NCI-H748 (cell line): ENCODE data around the gene DDX10.
"Not testable (repeated sequence)": the region's sequence is repeated elsewhere in the genome, so short reads cannot be mapped to it uniquely, and the experiment has no call there.

Experiments used
- DNase-seq: peaks from one replicate; lab custom pipeline; 2025; ENCODE audit not compliant: unreplicated experiment; lab: John Stamatoyannopoulos, UW

Gene DDX10

DNA sequence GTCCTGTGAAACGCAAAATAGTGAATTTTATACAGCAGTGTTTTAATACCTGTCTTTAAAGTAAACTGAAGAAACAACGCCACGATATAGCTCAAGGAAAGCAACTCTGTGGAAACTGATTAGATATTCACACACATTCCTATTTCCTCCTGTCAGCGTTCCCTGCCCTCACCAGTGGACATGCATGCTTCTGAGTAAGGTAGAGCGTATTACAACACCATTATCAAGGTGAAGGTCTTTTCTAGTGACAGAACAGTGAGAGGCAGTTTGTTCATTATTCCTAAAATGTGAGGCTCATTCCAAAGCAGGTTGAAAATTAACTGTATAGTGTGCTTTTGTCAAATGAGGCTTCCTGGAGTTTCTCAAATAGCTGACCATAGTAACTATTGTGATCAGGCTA lies 153.1 kb downstream of the DDX10 start:
- no peak for DNase-seq

DNA sequence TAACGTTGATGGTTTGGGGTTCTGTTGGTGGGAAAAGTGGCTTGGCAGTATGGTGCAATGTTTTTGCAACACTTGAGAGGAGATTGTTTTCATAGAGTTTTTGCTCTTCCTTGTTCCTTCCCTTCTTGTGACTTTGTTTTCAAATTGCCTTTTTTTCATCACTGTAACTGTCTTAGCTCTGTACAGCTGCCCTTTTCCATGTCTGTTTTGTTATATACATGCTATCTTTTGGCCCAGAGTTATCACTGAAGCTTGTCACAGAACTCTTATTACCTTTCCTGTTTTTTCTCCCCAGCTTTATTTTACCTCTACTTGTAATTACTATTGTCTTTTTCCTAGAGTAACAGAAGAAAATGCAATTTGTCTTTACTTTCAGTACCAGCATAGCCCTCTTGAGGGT lies 154.1 kb downstream of the DDX10 start:
- DNase-seq, result no peak

DNA sequence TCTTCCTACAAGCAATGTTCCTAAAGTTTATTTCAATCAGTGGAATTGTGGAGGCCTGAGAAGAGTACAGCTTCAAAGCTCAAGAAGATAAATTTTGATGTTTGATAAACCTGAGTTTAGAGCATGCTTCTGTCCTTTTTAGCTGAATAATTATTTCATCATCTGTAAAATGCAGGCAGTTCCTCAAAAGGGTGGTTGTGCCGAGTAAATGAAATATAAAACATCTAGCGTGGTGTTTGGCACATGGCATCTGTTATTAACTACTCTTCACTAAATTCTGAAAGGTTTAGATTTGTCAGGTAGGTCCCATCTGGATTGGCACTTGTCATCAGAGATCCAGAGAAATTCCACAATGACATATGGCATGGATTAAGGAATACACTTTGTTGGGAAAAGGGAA lies 155.1 kb downstream of the DDX10 start:
- no peak for DNase-seq

DNA sequence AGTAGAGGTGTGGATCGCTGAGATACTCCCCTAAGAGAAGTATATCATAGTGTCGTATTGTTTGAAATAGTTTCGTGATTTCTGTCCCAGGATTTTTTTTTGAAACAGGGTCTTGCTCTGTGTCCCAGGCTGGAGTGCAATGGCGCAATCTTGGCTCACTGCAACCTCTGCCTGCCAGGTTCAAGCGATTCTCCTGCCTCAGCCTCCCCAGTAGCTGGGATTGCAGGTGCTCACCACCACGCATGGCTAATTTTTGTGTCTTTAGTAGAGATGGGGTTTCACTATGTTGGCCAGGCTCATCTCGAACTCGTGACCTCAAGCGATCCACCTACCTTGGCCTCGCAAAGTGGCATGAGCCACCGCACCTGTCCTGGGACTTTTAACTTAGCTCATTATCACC lies 159.1 kb downstream of the DDX10 start:
- not testable (repeated sequence) for DNase-seq

DNA sequence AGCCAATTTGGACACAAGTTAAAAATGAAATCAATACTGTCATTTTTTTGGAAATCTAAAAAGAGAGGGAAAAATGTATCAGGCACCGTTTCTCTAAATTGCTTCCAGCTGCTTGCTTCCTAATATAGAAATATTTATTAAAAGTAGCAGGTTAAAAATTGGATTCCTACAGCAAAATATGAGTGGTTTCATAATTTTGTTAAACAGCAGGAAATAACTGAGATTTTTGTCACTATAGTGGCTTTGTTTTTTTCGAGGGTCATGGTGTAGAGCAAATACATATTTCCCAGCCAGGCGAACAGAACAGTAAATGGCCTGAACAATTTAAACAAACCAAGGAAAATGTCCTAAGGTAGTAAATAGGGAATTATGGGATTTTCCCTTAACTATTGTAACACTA lies 159.7 kb downstream of the DDX10 start:
- no peak for DNase-seq

DNA sequence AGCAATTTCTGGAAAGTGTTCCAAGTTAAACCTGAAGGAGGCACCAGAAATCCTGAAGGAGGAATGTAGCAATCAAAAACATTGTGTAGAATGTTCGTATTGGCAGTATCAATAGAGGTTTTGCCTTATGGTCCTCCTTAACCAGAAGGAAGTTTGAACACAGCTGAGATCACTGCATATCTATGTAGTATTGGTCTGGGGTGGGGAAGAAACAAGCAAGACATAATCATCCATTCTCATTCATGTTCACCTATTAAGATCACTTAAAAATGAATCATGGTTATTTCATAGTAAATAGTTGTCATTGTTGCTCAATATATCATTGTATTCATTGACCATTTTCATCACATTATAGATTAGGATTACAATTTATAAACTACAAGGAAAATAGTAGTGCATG lies 160.5 kb downstream of the DDX10 start:
- DNase-seq, result no peak

DNA sequence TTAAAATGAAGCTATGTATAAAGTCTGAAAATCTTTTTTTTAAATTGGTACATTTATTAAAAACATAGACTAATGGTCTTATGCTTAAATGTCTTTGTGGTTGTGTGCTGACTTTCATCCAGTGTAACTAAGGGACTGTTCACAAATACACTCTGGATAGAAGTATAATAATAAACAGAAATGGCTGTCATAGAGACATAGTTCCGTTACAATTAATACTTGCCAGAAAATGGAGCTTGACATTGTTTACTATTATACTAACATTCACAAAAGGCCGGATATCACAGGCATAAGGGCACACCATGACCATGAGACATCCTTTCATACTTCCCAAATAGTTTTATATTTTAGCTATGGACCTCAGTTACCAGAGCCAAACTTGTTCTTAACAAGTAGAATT lies 161.3 kb downstream of the DDX10 start:
- no peak for DNase-seq

DNA sequence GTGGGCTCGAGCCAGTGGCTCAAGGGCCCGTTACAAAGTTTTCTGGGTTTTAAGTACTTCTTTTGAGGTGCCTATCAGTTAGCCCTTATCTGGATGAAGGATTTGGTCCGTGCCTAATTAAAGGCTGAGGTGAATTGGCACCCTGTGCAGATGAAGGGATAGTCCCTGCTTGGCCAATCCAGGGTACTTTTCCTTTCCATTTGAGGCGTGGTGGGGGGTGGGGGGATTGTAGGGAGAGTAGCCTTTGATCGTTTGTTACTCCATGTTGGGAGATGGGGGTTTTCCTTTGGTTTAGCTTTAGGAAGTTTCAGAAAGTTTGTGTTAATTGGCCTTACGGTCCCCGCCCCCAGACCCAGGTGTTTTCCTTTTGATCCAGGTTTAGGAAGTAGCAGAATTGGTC lies 170.8 kb downstream of the DDX10 start:
- no peak for DNase-seq

DNA sequence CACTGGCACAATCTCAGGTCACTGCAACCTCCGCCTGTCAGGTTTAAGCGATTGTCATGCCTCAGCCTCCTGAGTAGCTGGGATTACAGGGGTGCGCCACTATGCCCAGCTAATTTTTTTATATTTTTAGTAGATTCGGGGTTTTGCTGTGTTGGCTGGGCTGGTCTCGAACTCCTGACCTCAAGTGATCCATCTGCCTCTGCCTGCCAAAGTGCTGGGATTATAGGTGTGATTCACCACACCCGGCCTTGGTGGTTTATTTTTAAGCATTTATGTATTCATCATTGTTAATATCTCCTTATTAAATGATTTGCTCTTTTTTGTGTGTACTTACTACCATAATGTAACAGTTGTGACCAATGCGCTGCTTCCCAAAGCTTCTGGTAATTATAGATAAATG lies 171.7 kb downstream of the DDX10 start:
- DNase-seq, result no peak

DNA sequence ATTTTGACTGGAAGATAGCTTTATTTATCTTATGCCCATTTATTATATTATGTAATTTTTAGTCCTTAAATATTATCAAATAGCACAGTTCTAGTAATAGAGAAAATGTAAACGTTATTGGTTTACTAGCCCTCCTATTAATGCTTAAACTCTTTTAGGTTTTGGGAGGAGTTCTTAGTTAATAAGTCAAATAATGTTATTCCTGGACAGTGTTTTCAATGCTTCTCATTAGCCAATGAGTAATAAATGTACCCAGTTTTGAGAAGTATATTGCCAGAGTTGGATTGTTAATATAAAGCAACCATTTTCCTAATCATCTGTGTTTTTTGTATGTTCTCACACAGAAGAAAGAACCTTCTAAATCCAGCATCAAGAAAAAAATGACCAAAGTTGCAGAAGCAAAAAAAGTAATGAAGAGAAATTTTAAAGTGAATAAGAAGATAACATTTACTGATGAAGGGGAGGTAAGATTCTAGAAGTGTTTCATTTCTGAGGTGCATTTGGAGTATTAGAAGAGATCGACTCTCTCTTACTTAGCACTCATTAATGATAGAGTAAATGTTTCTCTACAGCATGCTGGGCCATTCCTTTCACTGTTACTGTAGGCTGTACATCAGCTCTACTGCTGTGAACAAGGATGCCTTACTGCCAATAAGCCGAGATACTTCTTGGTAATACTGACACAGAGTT lies 173.4 kb downstream of the DDX10 start:
- DNase-seq, result no peak

DNA sequence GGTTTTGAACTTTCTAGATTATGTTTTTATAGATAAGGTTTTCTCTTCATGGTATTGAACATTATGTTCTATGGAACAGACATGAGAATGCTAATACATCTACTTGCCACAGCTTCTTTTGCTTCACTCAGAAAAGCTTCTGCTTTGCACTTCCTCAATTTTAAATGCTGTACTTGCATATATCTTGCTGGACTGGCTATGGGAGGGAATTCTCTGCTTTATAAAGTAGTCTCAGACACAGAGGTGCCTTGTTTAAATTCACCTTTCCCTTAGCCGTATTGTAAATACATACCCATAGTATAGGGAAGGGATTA lies 173.9 kb downstream of the DDX10 start:
- DNase-seq, result no peak

DNA sequence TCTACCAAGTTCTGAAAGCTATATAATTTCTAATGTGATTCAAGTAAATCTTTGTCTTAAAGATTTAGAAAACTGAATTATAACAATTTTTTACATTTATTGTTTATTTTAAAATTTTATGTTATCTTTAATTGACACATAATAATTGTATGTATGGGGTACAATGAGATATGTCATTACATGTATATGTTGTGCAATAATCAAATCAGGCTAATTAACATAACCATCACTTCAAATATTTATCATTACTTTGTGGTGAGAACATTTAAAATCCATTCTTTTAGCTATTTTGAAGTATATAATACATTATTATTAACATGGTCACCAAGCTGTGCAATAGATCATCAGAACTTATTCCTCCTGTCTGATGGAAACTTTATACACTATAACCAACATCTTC lies 181.1 kb downstream of the DDX10 start:
- no peak for DNase-seq

DNA sequence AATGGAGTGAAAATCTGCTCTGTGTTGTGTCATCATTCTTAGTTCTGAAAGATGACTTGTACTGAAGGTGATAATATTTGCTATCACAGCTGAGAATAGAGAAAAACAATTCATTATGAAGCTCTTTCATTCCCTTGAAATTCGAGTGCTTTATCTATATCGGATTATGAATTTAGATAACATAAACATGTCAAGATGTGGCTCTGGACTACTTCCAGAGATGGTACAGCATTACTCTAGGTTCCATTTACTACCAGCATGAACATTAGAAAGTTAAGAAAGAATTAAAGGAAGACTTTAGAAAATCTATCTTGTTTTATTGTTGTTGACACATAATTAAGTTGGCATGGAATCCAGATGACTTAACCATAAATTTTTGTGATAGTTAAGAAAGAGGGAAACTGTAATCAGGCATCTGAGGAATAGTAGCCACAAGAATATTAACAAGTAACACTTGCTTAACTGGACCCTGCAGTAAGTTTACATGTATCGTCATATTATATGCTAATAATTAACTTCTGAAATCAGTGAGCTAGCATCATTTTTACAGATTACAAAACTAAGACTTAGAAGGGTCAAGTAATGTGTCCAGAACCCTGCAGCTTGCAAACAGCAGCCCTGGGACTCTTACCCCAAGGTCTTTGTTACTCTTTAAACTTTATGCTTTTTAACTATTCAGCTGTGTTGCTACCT lies 182.6 kb downstream of the DDX10 start:
- no peak for DNase-seq

DNA sequence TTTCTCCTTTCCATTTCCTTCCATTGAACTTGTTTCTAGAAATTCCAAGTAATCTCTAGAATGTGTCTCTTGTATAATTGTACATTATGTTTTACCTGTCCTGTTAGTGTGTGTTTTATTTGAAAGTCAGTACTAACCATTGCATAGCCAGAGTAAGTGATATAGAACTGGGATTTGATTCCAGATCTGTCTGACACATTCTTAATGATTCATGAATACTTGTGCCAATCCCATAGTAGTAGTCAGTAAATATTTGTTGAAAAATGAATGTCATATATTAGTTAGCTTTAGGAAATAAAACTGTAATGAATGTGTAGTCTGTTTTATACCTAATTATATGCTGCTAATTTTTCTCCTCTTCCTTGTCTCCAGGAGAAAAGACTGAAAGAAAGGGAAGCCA lies 186.9 kb downstream of the DDX10 start:
- no peak for DNase-seq

DNA sequence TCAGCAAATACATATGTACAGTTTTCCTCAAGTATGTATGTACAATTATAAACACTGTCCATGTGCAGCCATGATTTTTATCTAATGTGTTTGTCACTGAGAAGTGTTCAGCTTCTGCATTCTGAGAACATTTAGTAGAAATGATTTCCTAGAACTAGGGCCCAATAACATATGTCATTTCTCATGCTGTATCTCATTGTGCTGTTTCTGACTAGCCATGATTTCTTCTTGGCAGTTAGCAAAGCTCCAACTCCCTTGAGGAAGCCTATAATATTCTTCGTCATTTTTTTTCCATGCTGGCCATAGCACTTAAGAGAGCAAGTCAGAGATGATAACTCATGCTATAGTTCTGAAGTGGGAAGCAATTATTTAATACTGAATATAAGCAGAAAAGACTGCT lies 187.8 kb downstream of the DDX10 start:
- DNase-seq, result no peak

DNA sequence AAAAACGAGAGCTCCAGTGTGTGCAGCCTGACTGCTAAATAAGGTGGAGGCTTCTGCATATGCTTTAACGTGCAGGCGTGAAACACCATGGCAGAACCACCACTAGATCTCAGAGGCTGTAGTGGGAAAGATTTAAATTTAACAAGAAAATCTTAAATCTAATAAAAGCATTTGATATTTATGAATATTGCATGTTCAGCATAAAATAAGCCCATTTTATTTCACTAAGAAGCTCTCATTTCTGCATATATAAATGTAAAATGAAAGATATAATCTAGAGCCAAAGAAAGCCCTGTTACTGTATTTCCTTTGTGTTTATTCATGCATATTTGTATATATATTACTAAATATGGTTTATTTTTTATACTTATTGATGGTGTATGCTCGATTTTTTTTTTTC lies 188.3 kb downstream of the DDX10 start:
- no peak for DNase-seq

DNA sequence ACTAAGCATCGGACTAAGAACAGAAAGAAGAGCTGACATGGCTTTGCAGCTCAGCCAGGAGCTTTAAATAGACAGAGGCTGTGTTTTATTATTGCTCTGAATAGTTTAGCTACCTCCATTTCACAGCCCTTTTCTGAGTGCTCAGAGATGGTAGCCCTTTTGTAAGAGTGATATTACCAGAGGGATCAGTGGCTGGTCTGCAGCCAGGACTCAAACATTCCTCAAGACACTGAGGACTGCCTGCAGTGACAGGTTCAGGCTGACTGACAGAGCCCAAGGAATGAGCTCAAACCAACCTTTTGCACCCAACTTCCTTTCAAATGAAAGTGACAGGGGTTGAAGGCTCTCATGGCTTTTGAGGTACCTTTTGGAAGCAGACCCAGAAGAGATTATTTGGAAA lies 189.0 kb downstream of the DDX10 start:
- no peak for DNase-seq

DNA sequence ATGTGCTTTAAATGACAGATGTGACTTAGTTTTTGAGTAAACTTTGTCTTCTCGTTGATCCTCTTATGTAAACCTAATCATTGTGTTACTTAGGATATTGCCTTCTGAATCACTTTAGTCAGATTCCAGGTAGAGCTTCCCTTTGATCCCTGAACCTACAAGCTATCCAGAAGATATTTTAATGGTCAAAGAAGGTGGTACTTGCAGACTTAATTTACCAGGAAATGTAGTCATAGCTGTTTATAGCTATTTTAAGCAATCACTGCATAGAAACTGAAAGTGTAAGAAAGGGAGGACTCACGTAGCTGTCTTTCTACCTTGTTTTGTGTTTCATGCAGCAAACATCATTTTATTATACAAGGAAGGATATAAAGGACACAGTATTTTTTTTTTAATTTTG lies 189.5 kb downstream of the DDX10 start:
- DNase-seq, result no peak

DNA sequence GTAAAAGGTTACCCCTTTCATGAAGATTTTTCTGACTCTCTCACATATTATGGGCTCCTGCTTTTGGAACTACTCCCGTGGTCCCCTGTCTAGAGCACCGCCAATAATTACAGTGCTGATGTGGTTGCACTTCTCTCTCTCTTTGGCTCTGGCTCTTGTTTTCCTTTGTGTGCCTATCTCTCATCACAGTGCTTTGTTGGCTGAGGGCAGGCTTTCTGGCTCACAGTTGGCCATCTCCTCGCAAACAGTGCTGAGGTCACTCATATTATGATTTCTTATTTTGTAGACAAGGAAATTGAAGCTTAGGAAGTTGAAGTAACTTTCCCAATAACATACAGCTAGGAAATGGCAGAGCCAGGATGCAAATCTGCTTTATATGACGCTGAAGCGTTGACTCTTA lies 192.5 kb downstream of the DDX10 start:
- no peak for DNase-seq

DNA sequence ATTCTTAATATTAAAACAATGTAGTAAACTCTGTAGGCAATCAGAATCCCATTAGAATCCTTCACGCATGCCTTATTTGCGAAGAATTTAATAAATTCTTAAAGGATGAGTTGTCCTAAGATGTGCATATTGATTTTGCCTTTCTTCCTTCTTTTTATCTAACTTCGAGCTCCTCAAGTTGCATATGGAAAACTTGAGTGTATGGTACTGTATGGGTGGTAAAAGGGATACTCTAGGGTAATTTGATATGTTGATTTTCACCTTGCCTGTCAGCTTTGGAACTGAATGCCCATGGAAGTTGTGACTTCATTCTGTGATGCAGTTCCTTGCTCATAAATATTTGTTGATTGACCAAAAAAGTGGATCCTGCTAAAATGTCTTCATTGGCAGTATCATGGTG lies 193.8 kb downstream of the DDX10 start:
- DNase-seq, result no peak

DNA sequence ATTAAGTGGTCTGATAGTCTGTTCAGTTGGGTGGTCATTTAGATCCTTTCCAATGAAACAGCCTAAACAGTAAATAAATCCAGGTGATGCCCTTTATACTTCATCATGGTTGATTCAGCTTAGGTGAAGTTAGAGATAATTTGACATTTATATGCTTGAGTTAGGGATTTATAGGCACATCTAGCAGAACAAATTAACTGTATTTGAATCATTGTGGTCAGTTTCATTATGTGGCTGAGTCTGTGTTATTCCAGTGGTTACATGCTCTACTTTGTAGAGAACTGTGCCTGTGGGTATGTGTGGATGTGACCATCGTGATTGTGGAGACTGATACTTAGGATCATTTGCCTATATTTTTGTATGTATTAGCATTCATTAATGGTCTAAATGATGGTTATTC lies 194.6 kb downstream of the DDX10 start:
- no peak for DNase-seq

DNA sequence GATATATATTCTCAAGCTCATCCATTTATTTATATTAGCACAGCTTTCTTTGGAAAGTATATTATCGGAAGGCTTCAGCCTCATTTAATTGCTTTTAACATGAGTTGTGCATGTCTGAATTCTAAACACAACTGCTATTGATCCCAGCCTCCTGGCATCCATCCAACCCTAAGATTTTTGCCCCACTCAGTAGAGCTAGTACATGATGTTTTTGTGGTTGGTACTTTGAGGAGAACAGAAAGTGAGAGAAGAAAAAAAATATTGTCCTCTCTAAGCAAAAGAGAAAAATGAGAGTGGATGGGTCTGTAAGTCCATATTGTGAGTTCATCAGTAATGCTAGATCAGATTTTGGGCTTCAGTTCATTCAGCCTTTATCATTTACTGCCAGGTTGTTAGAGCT lies 198.7 kb downstream of the DDX10 start:
- no peak for DNase-seq

DNA sequence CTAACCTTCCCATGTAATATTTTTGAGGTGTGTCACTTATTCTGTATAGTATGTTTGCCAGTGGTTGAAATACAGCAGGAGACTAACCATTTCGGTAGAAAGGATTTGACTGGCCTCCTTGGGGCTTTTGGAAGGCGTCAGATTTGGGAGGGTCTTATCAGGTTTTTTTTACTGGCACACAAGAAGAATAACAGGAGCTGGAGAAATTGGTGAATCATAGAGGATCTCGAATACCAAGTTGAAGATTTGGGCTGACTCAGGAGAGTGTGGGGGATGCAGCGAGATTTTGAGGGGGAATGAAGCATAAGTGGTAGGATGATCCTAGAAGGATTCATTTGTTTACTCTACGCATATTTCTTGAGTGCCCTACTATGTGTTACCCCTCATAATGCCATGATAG lies 200.5 kb downstream of the DDX10 start:
- DNase-seq, result no peak
